MM.1S (cell line): ENCODE results near the gene MAD1L1.

Experiments
- DNase-seq: peaks from one replicate; pipeline ENCODE4 v3.0.0-alpha.2; 2015
- H2AFZ ChIP-seq: fragments of 300-600 bp; sonication (generic); 2 replicates; pipeline ENCODE4 v1.6.0; 2016; ENCODE audit warnings: antibody characterized with exemption, low read length
- H3F3A ChIP-seq: fragments of 300-600 bp; sonication (generic); 2 replicates; pipeline ENCODE4 v1.6.1; 2016; ENCODE audit warnings: mild to moderate bottlenecking, antibody characterized with exemption, low read length, moderate library complexity, mixed read lengths; ENCODE audit not compliant: insufficient read depth
- H3K27ac ChIP-seq: fragments of 300-600 bp; sonication (generic); 2 replicates; pipeline ENCODE4 v1.5.1; 2016; ENCODE audit warnings: mild to moderate bottlenecking, low read length
- H3K27me3 ChIP-seq: fragments of 300-600 bp; sonication (generic); replicated peaks from 2 replicates; pipeline ENCODE4 v1.6.0; 2016; ENCODE audit warnings: low read length; ENCODE audit not compliant: insufficient read depth
- H3K36me3 ChIP-seq: fragments of 300-600 bp; sonication (generic); replicated peaks from 2 replicates; pipeline ENCODE4 v1.6.1; 2016; ENCODE audit warnings: mild to moderate bottlenecking, low read length, mixed read lengths; ENCODE audit not compliant: insufficient read depth
- H3K4me1 ChIP-seq: fragments of 300-600 bp; sonication (generic); 2 replicates; pipeline ENCODE4 v1.6.1; 2016; ENCODE audit warnings: low read length, mixed read lengths
- H3K4me2 ChIP-seq: fragments of 300-600 bp; sonication (generic); 2 replicates; pipeline ENCODE4 v1.6.0; 2016; ENCODE audit warnings: low read depth, low read length
- H3K4me3 ChIP-seq: fragments of 300-600 bp; sonication (generic); 2 replicates; pipeline ENCODE4 v1.5.1; 2016; ENCODE audit warnings: low read length, mixed read lengths
- H3K79me2 ChIP-seq: fragments of 300-600 bp; sonication (generic); 2 replicates; pipeline ENCODE4 v1.6.1; 2016; ENCODE audit warnings: mixed run types, low read length, mixed read lengths
- H3K9ac ChIP-seq: fragments of 300-600 bp; sonication (generic); 2 replicates; pipeline ENCODE4 v1.6.1; 2016; ENCODE audit warnings: low read length, mixed read lengths
- H3K9me2 ChIP-seq: fragments of 300-600 bp; sonication (generic); replicated peaks from 2 replicates; pipeline ENCODE4 v1.6.1; 2016; ENCODE audit warnings: mild to moderate bottlenecking, low read length, mixed read lengths; ENCODE audit not compliant: insufficient read depth
- H3K9me3 ChIP-seq: fragments of 300-600 bp; sonication (generic); replicated peaks from 2 replicates; pipeline ENCODE4 v1.6.1; 2016; ENCODE audit warnings: mild to moderate bottlenecking, low read length, mixed read lengths; ENCODE audit not compliant: insufficient read depth
- H4K20me1 ChIP-seq: fragments of 300-600 bp; sonication (generic); 2 replicates; pipeline ENCODE4 v1.6.1; 2016; ENCODE audit warnings: mild to moderate bottlenecking, low read length, moderate library complexity, mixed read lengths; ENCODE audit not compliant: insufficient read depth
- EZH2 ChIP-seq: fragments of 300-600 bp; sonication (generic); optimal IDR thresholded peaks from 2 replicates; pipeline ENCODE3; 2017; ENCODE audit warnings: low read depth, mild to moderate bottlenecking, antibody characterized with exemption, low read length, mixed read lengths
- EZH2phosphoT487 ChIP-seq: fragments of 300-600 bp; sonication (generic); IDR thresholded peaks from 2 replicates; pipeline ENCODE4 v1.6.1; 2018; ENCODE audit warnings: antibody characterized with exemption, low read length
- TF ChIP-seq, protein P1 (sequence below): fragments of 300-600 bp; sonication (generic); IDR thresholded peaks from 2 replicates; pipeline ENCODE4 v1.5.1; 2016; ENCODE audit warnings: antibody characterized with exemption, low read length, mixed read lengths

MAD1L1 gene

DNA sequence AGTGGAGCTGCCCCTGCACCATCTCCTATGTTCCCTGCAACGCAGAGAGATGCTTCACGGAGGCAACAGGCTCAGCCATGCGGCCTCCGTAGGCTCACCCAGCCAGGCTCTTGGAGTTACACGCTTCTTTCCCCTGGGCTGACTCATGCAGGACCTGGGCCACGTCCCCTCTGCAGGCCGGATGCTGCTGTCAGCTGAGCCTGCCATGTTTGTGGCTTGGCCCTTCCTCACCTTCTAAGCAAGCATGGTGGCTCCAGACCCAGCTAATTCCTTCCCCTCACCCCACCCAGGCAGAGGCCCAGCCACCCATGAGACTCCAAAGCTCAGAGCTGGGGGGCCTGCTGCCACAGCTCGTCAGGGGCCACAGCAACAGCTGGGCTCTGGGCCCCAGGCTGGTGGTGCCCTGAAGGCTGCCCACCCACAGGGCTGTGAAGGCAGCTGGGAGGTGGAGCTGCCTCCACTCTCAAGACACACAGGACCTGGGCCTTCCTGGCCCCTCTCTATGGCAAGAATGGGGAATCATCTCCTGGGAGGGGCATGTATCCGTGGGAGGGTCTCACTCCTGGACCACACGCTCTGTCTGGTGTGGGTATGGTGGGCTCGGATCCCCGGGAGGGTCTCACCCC lies 343.1 kb downstream of the MAD1L1 start:
- Histone ChIP-seq H3F3A (no peaks in the 10 kb centered on the region), H3K4me3 (no peak overlapping the region), H3K79me2 (no peaks in the 10 kb centered on the region), H3K4me1 (no peaks in the 10 kb centered on the region), H3K4me2 (no peak overlapping the region), H3K9ac (no peak overlapping the region), H2AFZ (no peak overlapping the region), H3K9me2 (no peaks in the 10 kb centered on the region), H3K9me3 (no peaks in the 10 kb centered on the region), H3K27me3 (no peaks in the 10 kb centered on the region), H3K36me3 (no peaks in the 10 kb centered on the region; the same call in 1 of the 2 replicates), H3K27ac (no peak overlapping the region), H4K20me1 (no peaks in the 10 kb centered on the region)
- TF ChIP-seq EZH2 (no peak), EZH2phosphoT487 (no peak)
- TF ChIP-seq, protein P1, sequence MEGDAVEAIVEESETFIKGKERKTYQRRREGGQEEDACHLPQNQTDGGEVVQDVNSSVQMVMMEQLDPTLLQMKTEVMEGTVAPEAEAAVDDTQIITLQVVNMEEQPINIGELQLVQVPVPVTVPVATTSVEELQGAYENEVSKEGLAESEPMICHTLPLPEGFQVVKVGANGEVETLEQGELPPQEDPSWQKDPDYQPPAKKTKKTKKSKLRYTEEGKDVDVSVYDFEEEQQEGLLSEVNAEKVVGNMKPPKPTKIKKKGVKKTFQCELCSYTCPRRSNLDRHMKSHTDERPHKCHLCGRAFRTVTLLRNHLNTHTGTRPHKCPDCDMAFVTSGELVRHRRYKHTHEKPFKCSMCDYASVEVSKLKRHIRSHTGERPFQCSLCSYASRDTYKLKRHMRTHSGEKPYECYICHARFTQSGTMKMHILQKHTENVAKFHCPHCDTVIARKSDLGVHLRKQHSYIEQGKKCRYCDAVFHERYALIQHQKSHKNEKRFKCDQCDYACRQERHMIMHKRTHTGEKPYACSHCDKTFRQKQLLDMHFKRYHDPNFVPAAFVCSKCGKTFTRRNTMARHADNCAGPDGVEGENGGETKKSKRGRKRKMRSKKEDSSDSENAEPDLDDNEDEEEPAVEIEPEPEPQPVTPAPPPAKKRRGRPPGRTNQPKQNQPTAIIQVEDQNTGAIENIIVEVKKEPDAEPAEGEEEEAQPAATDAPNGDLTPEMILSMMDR, result no peak
- DNase-seq, result no peak

- Histone ChIP-seq H3K4me1 (no peaks in the 10 kb centered on the region), H3K79me2 (no peaks in the 10 kb centered on the region), H3K4me2 (no peak overlapping the region), H3K9ac (no peak overlapping the region), H3K9me3 (no peaks in the 10 kb centered on the region), H4K20me1 (no peaks in the 10 kb centered on the region), H3K27ac (no peak overlapping the region), H3K4me3 (no peak overlapping the region), H3K36me3 (no peaks in the 10 kb centered on the region; the same call in 1 of the 2 replicates), H3K9me2 (no peaks in the 10 kb centered on the region), H3F3A (no peaks in the 10 kb centered on the region), H3K27me3 (no peaks in the 10 kb centered on the region), H2AFZ (no peak overlapping the region)
- TF ChIP-seq EZH2phosphoT487, result no peak
- no peak for TF ChIP-seq EZH2
- TF ChIP-seq, protein P1, result no peak
- no peak for DNase-seq
Measured at GRCh38 chr7:1889091-1889490, 343.7 kb downstream of the MAD1L1 start.

- DNase-seq, result no peak
- Histone ChIP-seq H3F3A (no peaks in the 10 kb centered on the region), H3K4me1 (no peaks in the 10 kb centered on the region), H3K36me3 (no peaks in the 10 kb centered on the region; the same call in 1 of the 2 replicates), H3K4me2 (no peak overlapping the region), H3K9me2 (no peaks in the 10 kb centered on the region), H2AFZ (no peak overlapping the region), H3K79me2 (no peaks in the 10 kb centered on the region), H3K27ac (no peak overlapping the region), H3K9ac (no peak overlapping the region), H3K9me3 (no peaks in the 10 kb centered on the region), H4K20me1 (no peaks in the 10 kb centered on the region), H3K27me3 (no peaks in the 10 kb centered on the region), H3K4me3 (no peak overlapping the region)
- no peak for TF ChIP-seq EZH2phosphoT487
- TF ChIP-seq, protein P1, result no peak
- no peak for TF ChIP-seq EZH2
Measured at GRCh38 chr7:1888425-1888824, 344.3 kb downstream of the MAD1L1 start.
